Measurements from ENCODE around the gene UBE2G2.

DNA sequence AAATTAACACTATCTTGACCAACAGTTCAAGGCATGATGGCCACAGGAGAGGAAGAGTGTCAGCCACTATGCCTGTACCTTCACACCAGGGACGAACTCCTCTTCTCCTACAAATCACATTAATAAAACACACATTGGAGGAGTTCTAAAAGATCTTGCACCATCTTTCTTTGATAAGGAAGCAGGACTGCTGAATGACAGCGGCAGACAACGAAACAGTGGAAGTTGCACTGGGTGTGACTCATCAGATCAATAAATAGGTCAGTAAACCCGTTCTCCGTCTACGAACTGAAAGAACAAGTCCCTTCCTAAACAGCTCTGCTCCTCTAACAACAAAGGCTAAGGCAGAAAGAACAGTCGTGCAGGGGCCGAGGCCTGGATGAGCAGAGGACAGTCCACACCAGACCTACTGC, 23.1 kb downstream of the UBE2G2 start:
- TF ChIP-seq, protein P1, sequence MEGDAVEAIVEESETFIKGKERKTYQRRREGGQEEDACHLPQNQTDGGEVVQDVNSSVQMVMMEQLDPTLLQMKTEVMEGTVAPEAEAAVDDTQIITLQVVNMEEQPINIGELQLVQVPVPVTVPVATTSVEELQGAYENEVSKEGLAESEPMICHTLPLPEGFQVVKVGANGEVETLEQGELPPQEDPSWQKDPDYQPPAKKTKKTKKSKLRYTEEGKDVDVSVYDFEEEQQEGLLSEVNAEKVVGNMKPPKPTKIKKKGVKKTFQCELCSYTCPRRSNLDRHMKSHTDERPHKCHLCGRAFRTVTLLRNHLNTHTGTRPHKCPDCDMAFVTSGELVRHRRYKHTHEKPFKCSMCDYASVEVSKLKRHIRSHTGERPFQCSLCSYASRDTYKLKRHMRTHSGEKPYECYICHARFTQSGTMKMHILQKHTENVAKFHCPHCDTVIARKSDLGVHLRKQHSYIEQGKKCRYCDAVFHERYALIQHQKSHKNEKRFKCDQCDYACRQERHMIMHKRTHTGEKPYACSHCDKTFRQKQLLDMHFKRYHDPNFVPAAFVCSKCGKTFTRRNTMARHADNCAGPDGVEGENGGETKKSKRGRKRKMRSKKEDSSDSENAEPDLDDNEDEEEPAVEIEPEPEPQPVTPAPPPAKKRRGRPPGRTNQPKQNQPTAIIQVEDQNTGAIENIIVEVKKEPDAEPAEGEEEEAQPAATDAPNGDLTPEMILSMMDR (IDR thresholded peaks at IDR 0.05), result no peak
- TF ChIP-seq POLR2A (IDR thresholded peaks at IDR 0.05), result no peak
